GM12873 (cell line): ENCODE measurements around the gene SORCS2.

ENCODE experiments used
- TF ChIP-seq, protein P1 (sequence below): IDR thresholded peaks from 2 replicates; pipeline ENCODE4 v1.5.1; 2012; ENCODE audit warnings: low read depth, mild to moderate bottlenecking, moderate library complexity, low read length, control low read depth; ENCODE audit not compliant: insufficient read depth; ENCODE audit errors: missing control alignments

SORCS2 gene

GRCh38 chr4:7156328-7156727, 36.0 kb upstream of the SORCS2 start:
- TF ChIP-seq, protein P1, sequence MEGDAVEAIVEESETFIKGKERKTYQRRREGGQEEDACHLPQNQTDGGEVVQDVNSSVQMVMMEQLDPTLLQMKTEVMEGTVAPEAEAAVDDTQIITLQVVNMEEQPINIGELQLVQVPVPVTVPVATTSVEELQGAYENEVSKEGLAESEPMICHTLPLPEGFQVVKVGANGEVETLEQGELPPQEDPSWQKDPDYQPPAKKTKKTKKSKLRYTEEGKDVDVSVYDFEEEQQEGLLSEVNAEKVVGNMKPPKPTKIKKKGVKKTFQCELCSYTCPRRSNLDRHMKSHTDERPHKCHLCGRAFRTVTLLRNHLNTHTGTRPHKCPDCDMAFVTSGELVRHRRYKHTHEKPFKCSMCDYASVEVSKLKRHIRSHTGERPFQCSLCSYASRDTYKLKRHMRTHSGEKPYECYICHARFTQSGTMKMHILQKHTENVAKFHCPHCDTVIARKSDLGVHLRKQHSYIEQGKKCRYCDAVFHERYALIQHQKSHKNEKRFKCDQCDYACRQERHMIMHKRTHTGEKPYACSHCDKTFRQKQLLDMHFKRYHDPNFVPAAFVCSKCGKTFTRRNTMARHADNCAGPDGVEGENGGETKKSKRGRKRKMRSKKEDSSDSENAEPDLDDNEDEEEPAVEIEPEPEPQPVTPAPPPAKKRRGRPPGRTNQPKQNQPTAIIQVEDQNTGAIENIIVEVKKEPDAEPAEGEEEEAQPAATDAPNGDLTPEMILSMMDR: no peak

- TF ChIP-seq, protein P1: peak; percentile 57
Observed at GRCh38 chr4:7156761-7157488, 35.4 kb upstream of the SORCS2 start.

GRCh38 chr4:7157666-7158065, 34.7 kb upstream of the SORCS2 start:
- TF ChIP-seq, protein P1: no peak

GRCh38 chr4:7158081-7158750, 34.1 kb upstream of the SORCS2 start:
- TF ChIP-seq, protein P1: no peak

- TF ChIP-seq, protein P1: no peak
Observed at GRCh38 chr4:7158991-7159390, 33.3 kb upstream of the SORCS2 start.

DNA sequence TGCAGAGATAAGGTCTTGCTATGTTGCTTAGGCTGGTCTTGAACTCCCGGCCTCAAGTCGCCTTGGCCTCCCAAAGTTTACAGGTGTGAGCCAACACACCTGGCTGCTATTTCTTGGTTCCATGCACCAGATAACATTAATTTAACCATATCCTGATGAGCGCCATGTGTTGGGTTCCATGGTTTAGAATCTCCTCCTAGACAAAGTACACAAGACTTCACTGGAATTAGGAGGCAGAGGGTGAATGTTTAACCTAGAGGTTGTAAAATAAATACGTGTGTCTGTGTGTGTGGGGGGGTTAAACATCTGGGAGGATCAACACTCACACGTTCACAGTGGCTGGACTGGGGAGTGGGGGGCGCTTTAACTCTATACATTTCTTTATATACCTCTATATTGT, 32.4 kb upstream of the SORCS2 start:
- TF ChIP-seq, protein P1: no peak

DNA sequence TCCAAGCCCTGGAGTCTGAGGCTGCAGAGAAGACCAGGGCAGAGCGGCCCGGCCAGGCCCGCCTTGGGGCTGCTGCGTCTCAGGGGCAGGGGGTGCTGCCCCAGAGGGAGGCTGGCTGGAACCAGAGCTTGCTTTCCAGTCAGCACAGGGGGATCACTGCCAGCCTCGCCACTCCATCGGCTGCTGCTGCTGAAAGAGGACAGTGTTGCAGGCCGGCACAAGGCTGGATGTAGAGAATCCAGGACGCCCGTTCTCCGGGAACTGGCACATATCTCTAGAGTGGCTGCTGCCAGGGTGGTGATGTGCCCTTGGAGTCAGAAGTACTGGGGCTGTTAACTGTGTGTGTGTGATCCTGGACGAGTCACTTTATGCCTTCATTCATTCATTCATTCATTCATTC, 31.9 kb upstream of the SORCS2 start:
- TF ChIP-seq, protein P1: no peak
